ENCODE results near the gene MBOAT7. TPM values are rescaled to one million over a fixed set of nuclear protein-coding genes. Genes with fewer than 3 reads are reported as not detected.
"Not testable (repeated sequence)": the region's sequence is repeated elsewhere in the genome, so short reads cannot be mapped to it uniquely, and the experiment has no call there.

MBOAT7 gene
- polyA plus RNA-seq, 1 experiment: 45.1 TPM

- peak overlapping the region; percentile 39 for H3K27ac ChIP-seq (ENCODE audit: low read depth, low read length)
- no peak for TF ChIP-seq CTCF (IDR thresholded peaks at IDR 0.05; ENCODE audit: low read depth, low read length)
- no peak for DNase-seq (ENCODE audit: low read depth, low spot score)
- H3K4me3 ChIP-seq (ENCODE audit: low read depth, low read length): no peak overlapping the region
- H3K27me3 ChIP-seq (ENCODE audit: control insufficient read depth, insufficient read depth, low read length): no peaks in the 10 kb centered on the region
- POLR2A ChIA-PET: interaction anchor here (0.6 to 4.9 kb wide), 5 partner anchors 17 to 981 kb away, joined by 3 to 29 read pairs (median 3); partner anchors contain the start of genes MBOAT7, TMC4 and TSEN34
- no peaks in the 10 kb centered on the region; the same call in 1 of the 2 replicates for H3K9me3 ChIP-seq (ENCODE audit: control insufficient read depth, insufficient read depth, low read length)
- CTCF ChIA-PET: no interaction called here
Observed at GRCh38 chr19:54207983-54208783, 18.8 kb upstream of the MBOAT7 start.

- Histone ChIP-seq H3K27ac (ENCODE audit: low read depth, low read length) (no peak overlapping the region), H3K27me3 (ENCODE audit: control insufficient read depth, insufficient read depth, low read length) (no peaks in the 10 kb centered on the region), H3K9me3 (ENCODE audit: control insufficient read depth, insufficient read depth, low read length) (no peaks in the 10 kb centered on the region; the same call in 1 of the 2 replicates), H3K4me3 (ENCODE audit: low read depth, low read length) (no peak overlapping the region)
- POLR2A ChIA-PET: interaction anchor here (3.9 to 4.9 kb wide), 2 partner anchors 16 to 19 kb away, joined by 24 to 29 read pairs; partner anchors contain the start of genes MBOAT7 and TSEN34
- no peak for DNase-seq (ENCODE audit: low read depth, low spot score)
- TF ChIP-seq CTCF (IDR thresholded peaks at IDR 0.05; ENCODE audit: low read depth, low read length): no peak
- CTCF ChIA-PET: no interaction called here
Observed at GRCh38 chr19:54207676-54207982, 18.2 kb upstream of the MBOAT7 start.

- CTCF ChIA-PET: not testable (repeated sequence)
- H3K27ac ChIP-seq (ENCODE audit: low read depth, low read length): peak overlapping the region; percentile 31
- POLR2A ChIA-PET: interaction anchor here (4.9 kb wide), 1 partner anchor 16 kb away, joined by 24 read pairs; the partner anchor contains the start of gene TSEN34
Observed at GRCh38 chr19:54207193-54207592, 17.8 kb upstream of the MBOAT7 start.

GRCh38 chr19:54206831-54207177 lies 17.4 kb upstream of the MBOAT7 start:
- CTCF ChIA-PET: no interaction called here
- H3K9me3 ChIP-seq (ENCODE audit: control insufficient read depth, insufficient read depth, low read length): no peaks in the 10 kb centered on the region; the same call in 1 of the 2 replicates
- TF ChIP-seq CTCF (IDR thresholded peaks at IDR 0.05; ENCODE audit: low read depth, low read length): no peak
- POLR2A ChIA-PET: interaction anchor here (4.9 kb wide), 1 partner anchor 16 kb away, joined by 24 read pairs; the partner anchor contains the start of gene TSEN34
- H3K27ac ChIP-seq (ENCODE audit: low read depth, low read length): peak overlapping the region; percentile 31
- H3K27me3 ChIP-seq (ENCODE audit: control insufficient read depth, insufficient read depth, low read length): no peaks in the 10 kb centered on the region
- DNase-seq (ENCODE audit: low read depth, low spot score): no peak
- H3K4me3 ChIP-seq (ENCODE audit: low read depth, low read length): no peak overlapping the region

More at GRCh38 chr19:54207193-54207592, 17.8 kb upstream of the MBOAT7 start:
- H3K9me3 ChIP-seq (ENCODE audit: control insufficient read depth, insufficient read depth, low read length); DNase-seq (ENCODE audit: low read depth, low spot score); H3K4me3 ChIP-seq (ENCODE audit: low read depth, low read length); H3K27me3 ChIP-seq (ENCODE audit: control insufficient read depth, insufficient read depth, low read length): not testable (repeated sequence)

GRCh38 chr19:54206030-54206830 lies 16.9 kb upstream of the MBOAT7 start:
- Histone ChIP-seq H3K4me3 (ENCODE audit: low read depth, low read length) (no peak overlapping the region), H3K27ac (ENCODE audit: low read depth, low read length) (no peak overlapping the region), H3K27me3 (ENCODE audit: control insufficient read depth, insufficient read depth, low read length) (no peaks in the 10 kb centered on the region), H3K9me3 (ENCODE audit: control insufficient read depth, insufficient read depth, low read length) (no peaks in the 10 kb centered on the region; the same call in 1 of the 2 replicates)
- ChIA-PET CTCF (no interaction called here), POLR2A (interaction anchor here (1.2 to 4.9 kb wide), 2 partner anchors 15 to 69 kb away, joined by 4 to 24 read pairs; partner anchors contain the start of gene TSEN34)
- no peak for TF ChIP-seq CTCF (IDR thresholded peaks at IDR 0.05; ENCODE audit: low read depth, low read length)
- DNase-seq (ENCODE audit: low read depth, low spot score): no peak

Data from AG04450 (cell line).